ENCODE results near the gene NT5DC1. TPM values are rescaled to one million over a fixed set of nuclear protein-coding genes. Genes with fewer than 3 reads are reported as not detected.

Gene NT5DC1
- total and polyA plus RNA-seq, 10 of the 15 experiments (the other 5 are each of a cell fraction or from before 2014, with no cell fraction given): 40.8 to 140 (median 66.8) TPM

DNA sequence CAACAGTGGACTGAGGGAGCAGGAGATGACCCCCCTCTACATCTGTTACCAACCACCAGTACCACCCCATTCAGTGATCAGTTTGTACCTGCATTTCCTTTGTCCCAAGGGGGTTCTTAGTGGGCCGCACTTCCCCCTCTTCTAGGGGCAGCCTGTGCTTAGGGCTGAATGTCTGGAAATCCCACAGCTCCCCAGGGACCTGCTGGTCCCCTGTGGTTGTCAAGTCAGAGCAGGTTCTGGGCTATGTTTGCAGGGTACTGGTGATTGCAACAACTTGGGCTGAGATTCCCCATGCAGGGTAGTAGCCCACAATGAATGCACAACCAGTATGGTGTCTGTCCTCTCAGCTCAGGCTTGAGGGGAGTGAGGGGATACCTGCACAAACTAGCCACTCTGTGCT lies 64.9 kb downstream of the NT5DC1 start:
- Histone ChIP-seq H4K20me1 (ENCODE audit: control insufficient read depth, insufficient read depth) (no peaks in the 10 kb centered on the region), H3K4me2 (ENCODE audit: control insufficient read depth, insufficient read depth) (no peak overlapping the region), H3K36me3 (ENCODE audit: control insufficient read depth in 2 of 2, insufficient read depth in 2 of 2, low read length in 1 of 2) (peaks cover 0 to 1% of the 10 kb centered on the region in 2 experiments; a peak in 1 of 4 replicates), H3K79me2 (ENCODE audit: control insufficient read depth, insufficient read depth, low read length) (no peaks in the 10 kb centered on the region; the same call in 1 of the 2 replicates), H3K9me3 (replicated peaks; ENCODE audit: control insufficient read depth, insufficient read depth, low read length) (peaks cover 13% of the 10 kb centered on the region), H3K4me3 (no peak overlapping the region), H3K27me3 (replicated peaks in 1 of 2; ENCODE audit: control insufficient read depth in 2 of 2, insufficient read depth in 2 of 2, low read length in 1 of 2) (no peaks in the 10 kb centered on the region), H2AFZ (ENCODE audit: control insufficient read depth, low read depth, low read length) (no peak overlapping the region), H3K27ac (ENCODE audit: control insufficient read depth, insufficient read depth) (no peak overlapping the region), H3K9ac (ENCODE audit: control insufficient read depth, insufficient read depth, low read length) (no peak overlapping the region), H3K4me1 (ENCODE audit: control insufficient read depth, insufficient read depth, low read length) (no peaks in the 10 kb centered on the region)
- no peak for TF ChIP-seq CREB1 (IDR thresholded peaks at IDR 0.05; ENCODE audit: low read depth)
- TF ChIP-seq MEF2B (IDR thresholded peaks at IDR 0.05; ENCODE audit: partially characterized antibody, poor library complexity, severe bottlenecking): peak; percentile 93
- ChIA-PET SMC1A (ENCODE audit: uncharacterized antibody, unreplicated experiment) (interaction anchor here (1.1 kb wide), 1 partner anchor 8 kb away, joined by 4 read pairs; no protein-coding TSS in a partner anchor), RAD21 (ENCODE audit: unreplicated experiment) (no interaction called here), CTCF (no interaction called here), POLR2A (no interaction called here)
- peak; percentile 26 for DNase-seq (ENCODE audit: low read depth, low spot score)
- BruUV-seq (replicated peaks): no TSS peak
- 0% methylated on average over 1 of the region's 1 CpG for WGBS (ENCODE audit: insufficient coverage, insufficient replicate concordance, low lambda C conversion rate, missing lambda C conversion rate)
- in situ Hi-C loops (cut with MboI): no loop called here
- FAIRE-seq: no peak
- intact Hi-C loops (cut with micrococcal nuclease; ENCODE audit: unreplicated experiment): no loop called here
- peak; percentile 86 for ATAC-seq

DNA sequence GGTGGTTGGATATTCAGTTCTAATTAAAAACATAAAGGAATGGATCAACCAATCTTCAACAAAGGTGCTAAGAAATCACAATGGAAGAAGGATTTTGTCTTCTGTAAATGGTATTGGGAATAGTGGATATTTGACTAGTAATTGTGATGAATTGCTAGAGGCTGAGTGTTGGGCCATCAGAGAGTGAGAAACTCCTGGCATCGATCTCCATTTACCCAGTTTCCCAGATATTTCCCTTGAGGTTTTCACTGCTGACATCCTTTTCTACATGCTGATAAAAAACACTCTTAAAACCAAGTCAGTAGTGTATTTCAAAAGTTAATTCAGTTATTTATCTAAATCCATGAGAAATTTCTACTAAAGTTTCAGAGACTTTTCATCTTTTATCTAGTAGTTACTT lies 65.7 kb downstream of the NT5DC1 start:
- RAD21 ChIA-PET (ENCODE audit: unreplicated experiment): no interaction called here
- Histone ChIP-seq H3K9me3 (replicated peaks; ENCODE audit: control insufficient read depth, insufficient read depth, low read length) (peaks cover 13% of the 10 kb centered on the region), H3K4me1 (ENCODE audit: control insufficient read depth, insufficient read depth, low read length) (no peaks in the 10 kb centered on the region), H3K27ac (ENCODE audit: control insufficient read depth, insufficient read depth) (no peak overlapping the region), H3K4me2 (ENCODE audit: control insufficient read depth, insufficient read depth) (no peak overlapping the region), H3K9ac (ENCODE audit: control insufficient read depth, insufficient read depth, low read length) (no peak overlapping the region), H3K79me2 (ENCODE audit: control insufficient read depth, insufficient read depth, low read length) (no peaks in the 10 kb centered on the region; the same call in 1 of the 2 replicates), H3K36me3 (ENCODE audit: control insufficient read depth in 2 of 2, insufficient read depth in 2 of 2, low read length in 1 of 2) (peaks cover 0 to 1% of the 10 kb centered on the region in 2 experiments; a peak in 1 of 4 replicates), H4K20me1 (ENCODE audit: control insufficient read depth, insufficient read depth) (no peaks in the 10 kb centered on the region), H2AFZ (ENCODE audit: control insufficient read depth, low read depth, low read length) (no peak overlapping the region), H3K27me3 (replicated peaks in 1 of 2; ENCODE audit: control insufficient read depth in 2 of 2, insufficient read depth in 2 of 2, low read length in 1 of 2) (no peaks in the 10 kb centered on the region), H3K4me3 (no peak overlapping the region)
- CTCF ChIA-PET: no interaction called here
- in situ Hi-C loops (cut with MboI): no loop called here
- ATAC-seq (no peak), FAIRE-seq (no peak), DNase-seq (ENCODE audit: low read depth, low spot score) (no peak)
- POLR2A ChIA-PET: no interaction called here
- 91% methylated on average over 1 of the region's 1 CpG for WGBS (ENCODE audit: insufficient coverage, insufficient replicate concordance, low lambda C conversion rate, missing lambda C conversion rate)
- TF ChIP-seq RAD51 (IDR thresholded peaks at IDR 0.05) (no peak), IKZF1 (conservative IDR thresholded peaks at IDR 0.05) (no peak), JUNB (IDR thresholded peaks at IDR 0.05) (no peak), ETV6 (conservative IDR thresholded peaks at IDR 0.05 in 1 of 2, IDR thresholded peaks at IDR 0.05 in 1 of 2; ENCODE audit: borderline replicate concordance in 1 of 2, low read depth in 1 of 2) (no peak), ZZZ3 (IDR thresholded peaks at IDR 0.05; ENCODE audit: control insufficient read depth, insufficient read length, low read depth) (no peak), SUPT20H (IDR thresholded peaks at IDR 0.05; ENCODE audit: borderline replicate concordance, control insufficient read depth, low read depth, low read length) (no peak), RELA (IDR thresholded peaks at IDR 0.05; ENCODE audit: borderline replicate concordance, partially characterized antibody) (no peak), EGR1 (IDR thresholded peaks at IDR 0.05; ENCODE audit: borderline replicate concordance in 1 of 2, low read depth in 2 of 2, low read length in 2 of 2) (no peak), GATAD2B (conservative IDR thresholded peaks at IDR 0.05; ENCODE audit: low read depth) (no peak), HCFC1 (IDR thresholded peaks at IDR 0.05; ENCODE audit: low read length) (no peak), KDM1A (IDR thresholded peaks at IDR 0.05; ENCODE audit: borderline replicate concordance) (no peak)
- TF ChIP-seq, protein P1, sequence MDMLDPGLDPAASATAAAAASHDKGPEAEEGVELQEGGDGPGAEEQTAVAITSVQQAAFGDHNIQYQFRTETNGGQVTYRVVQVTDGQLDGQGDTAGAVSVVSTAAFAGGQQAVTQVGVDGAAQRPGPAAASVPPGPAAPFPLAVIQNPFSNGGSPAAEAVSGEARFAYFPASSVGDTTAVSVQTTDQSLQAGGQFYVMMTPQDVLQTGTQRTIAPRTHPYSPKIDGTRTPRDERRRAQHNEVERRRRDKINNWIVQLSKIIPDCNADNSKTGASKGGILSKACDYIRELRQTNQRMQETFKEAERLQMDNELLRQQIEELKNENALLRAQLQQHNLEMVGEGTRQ (IDR thresholded peaks at IDR 0.05; ENCODE audit: borderline replicate concordance, low read depth, low read length): no peak
- TF ChIP-seq, protein P2, sequence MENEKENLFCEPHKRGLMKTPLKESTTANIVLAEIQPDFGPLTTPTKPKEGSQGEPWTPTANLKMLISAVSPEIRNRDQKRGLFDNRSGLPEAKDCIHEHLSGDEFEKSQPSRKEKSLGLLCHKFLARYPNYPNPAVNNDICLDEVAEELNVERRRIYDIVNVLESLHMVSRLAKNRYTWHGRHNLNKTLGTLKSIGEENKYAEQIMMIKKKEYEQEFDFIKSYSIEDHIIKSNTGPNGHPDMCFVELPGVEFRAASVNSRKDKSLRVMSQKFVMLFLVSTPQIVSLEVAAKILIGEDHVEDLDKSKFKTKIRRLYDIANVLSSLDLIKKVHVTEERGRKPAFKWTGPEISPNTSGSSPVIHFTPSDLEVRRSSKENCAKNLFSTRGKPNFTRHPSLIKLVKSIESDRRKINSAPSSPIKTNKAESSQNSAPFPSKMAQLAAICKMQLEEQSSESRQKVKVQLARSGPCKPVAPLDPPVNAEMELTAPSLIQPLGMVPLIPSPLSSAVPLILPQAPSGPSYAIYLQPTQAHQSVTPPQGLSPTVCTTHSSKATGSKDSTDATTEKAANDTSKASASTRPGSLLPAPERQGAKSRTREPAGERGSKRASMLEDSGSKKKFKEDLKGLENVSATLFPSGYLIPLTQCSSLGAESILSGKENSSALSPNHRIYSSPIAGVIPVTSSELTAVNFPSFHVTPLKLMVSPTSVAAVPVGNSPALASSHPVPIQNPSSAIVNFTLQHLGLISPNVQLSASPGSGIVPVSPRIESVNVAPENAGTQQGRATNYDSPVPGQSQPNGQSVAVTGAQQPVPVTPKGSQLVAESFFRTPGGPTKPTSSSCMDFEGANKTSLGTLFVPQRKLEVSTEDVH (IDR thresholded peaks at IDR 0.05; ENCODE audit: low read depth, partially characterized antibody): no peak
- intact Hi-C loops (cut with micrococcal nuclease; ENCODE audit: unreplicated experiment): no loop called here
- BruUV-seq (replicated peaks): no TSS peak
- SMC1A ChIA-PET (ENCODE audit: uncharacterized antibody, unreplicated experiment): interaction anchor here (1.1 kb wide), 1 partner anchor 9 kb away, joined by 4 read pairs; no protein-coding TSS in a partner anchor

Data from GM12878 (cell line).